GM06990 (cell line): ENCODE measurements around the gene IRX4.

Source experiments
- DNase-seq: peaks from one replicate; pipeline ENCODE4 v3.0.0-alpha.2; 2011; ENCODE audit not compliant: insufficient read length; ENCODE audit errors: extremely low read depth
- H3K27me3 ChIP-seq: replicated peaks from 2 replicates; pipeline ENCODE4 v1.6.0; 2011; ENCODE audit warnings: low read length; ENCODE audit not compliant: control insufficient read depth, insufficient read depth
- H3K36me3 ChIP-seq: 2 replicates; pipeline ENCODE4 v1.5.1; 2011; ENCODE audit warnings: low read length; ENCODE audit not compliant: control insufficient read depth, insufficient read depth
- H3K4me3 ChIP-seq: replicated peaks from 2 replicates; pipeline ENCODE4 v1.5.1; 2011; ENCODE audit warnings: low read depth, mild to moderate bottlenecking, control low read depth, low read length
- TF ChIP-seq, protein P1 (sequence below): IDR thresholded peaks from 2 replicates; pipeline ENCODE4 v1.5.1; 2011; ENCODE audit warnings: low read length, control low read depth, mild to moderate bottlenecking, inconsistent platforms; ENCODE audit not compliant: insufficient read depth, poor library complexity, severe bottlenecking

The IRX4 gene

GRCh38 chr5:1907616-1908015 lies 24.9 kb upstream of the IRX4 start:
- H3K4me3 ChIP-seq = no peak overlapping the region
- DNase-seq = no peak
- TF ChIP-seq, protein P1, sequence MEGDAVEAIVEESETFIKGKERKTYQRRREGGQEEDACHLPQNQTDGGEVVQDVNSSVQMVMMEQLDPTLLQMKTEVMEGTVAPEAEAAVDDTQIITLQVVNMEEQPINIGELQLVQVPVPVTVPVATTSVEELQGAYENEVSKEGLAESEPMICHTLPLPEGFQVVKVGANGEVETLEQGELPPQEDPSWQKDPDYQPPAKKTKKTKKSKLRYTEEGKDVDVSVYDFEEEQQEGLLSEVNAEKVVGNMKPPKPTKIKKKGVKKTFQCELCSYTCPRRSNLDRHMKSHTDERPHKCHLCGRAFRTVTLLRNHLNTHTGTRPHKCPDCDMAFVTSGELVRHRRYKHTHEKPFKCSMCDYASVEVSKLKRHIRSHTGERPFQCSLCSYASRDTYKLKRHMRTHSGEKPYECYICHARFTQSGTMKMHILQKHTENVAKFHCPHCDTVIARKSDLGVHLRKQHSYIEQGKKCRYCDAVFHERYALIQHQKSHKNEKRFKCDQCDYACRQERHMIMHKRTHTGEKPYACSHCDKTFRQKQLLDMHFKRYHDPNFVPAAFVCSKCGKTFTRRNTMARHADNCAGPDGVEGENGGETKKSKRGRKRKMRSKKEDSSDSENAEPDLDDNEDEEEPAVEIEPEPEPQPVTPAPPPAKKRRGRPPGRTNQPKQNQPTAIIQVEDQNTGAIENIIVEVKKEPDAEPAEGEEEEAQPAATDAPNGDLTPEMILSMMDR = no peak
- H3K36me3 ChIP-seq = no peaks in the 10 kb centered on the region
- H3K27me3 ChIP-seq = no peaks in the 10 kb centered on the region; the same call in 1 of the 2 replicates

GRCh38 chr5:1905108-1905507 lies 22.4 kb upstream of the IRX4 start:
- no peaks in the 10 kb centered on the region; the same call in none of the 2 replicates for H3K27me3 ChIP-seq
- TF ChIP-seq, protein P1 = no peak
- no peaks in the 10 kb centered on the region for H3K36me3 ChIP-seq
- DNase-seq = no peak
- H3K4me3 ChIP-seq = no peak overlapping the region

DNA sequence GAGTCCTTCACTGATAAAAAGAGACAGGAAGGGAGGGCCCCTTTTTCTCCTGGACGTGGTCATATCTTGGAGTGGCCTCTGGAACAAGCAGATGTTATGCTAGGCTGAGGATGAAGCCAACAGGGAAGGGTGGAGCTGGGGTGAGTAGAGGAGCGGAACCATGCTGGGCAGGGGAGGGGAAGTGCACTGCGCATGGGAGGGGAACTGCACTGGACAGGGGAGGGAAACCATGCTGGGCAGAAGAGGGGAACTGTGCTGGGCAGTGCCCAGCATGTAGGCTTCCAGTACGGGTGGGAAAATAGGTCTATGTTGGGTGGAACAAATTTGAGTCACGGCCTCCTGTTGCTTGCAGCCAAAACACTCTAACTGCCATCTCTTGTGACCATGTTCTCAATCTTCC lies 19.3 kb upstream of the IRX4 start:
- H3K27me3 ChIP-seq = peaks cover 2% of the 10 kb centered on the region
- TF ChIP-seq, protein P1 = no peak

DNA sequence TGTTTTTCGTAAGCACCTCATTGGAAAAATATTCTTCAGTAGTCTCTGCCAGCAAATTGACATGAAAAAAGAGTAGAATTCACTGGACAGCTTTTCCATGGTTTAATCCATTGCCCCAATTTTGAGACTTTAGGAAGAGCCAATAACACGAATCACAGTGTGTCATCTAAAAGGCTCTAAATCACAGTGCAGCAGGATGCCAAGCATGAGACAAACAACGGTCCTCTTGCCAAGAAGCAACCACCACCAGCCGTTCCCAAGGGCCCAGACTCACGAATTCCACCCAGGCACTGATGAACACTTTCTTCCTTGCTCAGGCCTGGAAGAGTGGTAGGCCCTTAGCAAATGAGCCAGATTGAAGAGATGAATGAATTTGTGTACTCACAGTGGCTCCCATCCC lies 18.3 kb upstream of the IRX4 start:
- Histone ChIP-seq H3K27me3 (peaks cover 2% of the 10 kb centered on the region), H3K4me3 (no peak overlapping the region), H3K36me3 (no peaks in the 10 kb centered on the region)
- TF ChIP-seq, protein P1 = no peak
- DNase-seq = no peak

More for the DNA sequence above, 19.3 kb upstream of the IRX4 start:
- DNase-seq = no peak
- Histone ChIP-seq H3K36me3 (no peaks in the 10 kb centered on the region), H3K4me3 (no peak overlapping the region)

DNA sequence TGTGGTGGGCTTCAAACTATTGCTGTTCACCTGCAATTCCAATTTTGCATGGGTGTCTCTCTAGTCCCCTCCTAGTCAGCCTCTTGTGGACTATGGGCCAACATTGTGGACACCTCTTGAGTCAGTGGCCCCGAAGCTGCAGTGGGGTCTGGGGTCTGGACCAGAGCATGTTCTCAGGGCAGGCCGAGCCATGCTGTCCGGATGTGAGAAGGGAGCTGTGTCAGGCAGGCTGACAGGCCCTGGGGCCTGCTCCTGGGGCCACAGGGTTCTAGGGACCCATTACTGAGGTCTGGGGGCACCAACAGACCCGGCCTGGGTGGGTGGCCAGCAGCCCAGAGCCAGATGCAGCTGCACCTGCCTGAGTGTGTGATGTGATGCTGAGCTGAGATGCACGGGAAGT lies 16.5 kb upstream of the IRX4 start:
- peaks cover 4% of the 10 kb centered on the region for H3K27me3 ChIP-seq
- H3K4me3 ChIP-seq = no peak overlapping the region
- H3K36me3 ChIP-seq = no peaks in the 10 kb centered on the region
- no peak for DNase-seq
- TF ChIP-seq, protein P1 = no peak

GRCh38 chr5:1897816-1898450 lies 15.2 kb upstream of the IRX4 start:
- Histone ChIP-seq H3K36me3 (no peaks in the 10 kb centered on the region), H3K27me3 (peaks cover 7% of the 10 kb centered on the region)
- TF ChIP-seq, protein P1 = no peak

More at GRCh38 chr5:1897816-1898450, 15.2 kb upstream of the IRX4 start:
- H3K4me3 ChIP-seq = no peak overlapping the region
- no peak for DNase-seq
